Measurements from ENCODE around the gene AQP2.

The AQP2 gene

GRCh38 chr12:49980501-49981349, 30.2 kb downstream of the AQP2 start:
- no peak for TF ChIP-seq REST (IDR thresholded peaks at IDR 0.05; ENCODE audit: insufficient read depth in 1 of 2, low read depth in 2 of 2, low read length in 2 of 2)
- TF ChIP-seq TAF1 (IDR thresholded peaks at IDR 0.05; ENCODE audit: borderline replicate concordance, insufficient read depth, low read length) = no peak
- no peak for TF ChIP-seq SIN3A (IDR thresholded peaks at IDR 0.05; ENCODE audit: borderline replicate concordance, insufficient read depth, low read length)
- TF ChIP-seq FOXP2 (optimal IDR thresholded peaks at IDR 0.05; ENCODE audit: borderline replicate concordance, extremely low read depth, extremely low read length, insufficient read depth) = no peak
- no peak for TF ChIP-seq POLR2AphosphoS5 (IDR thresholded peaks at IDR 0.05; ENCODE audit: low read depth, low read length)

- TF ChIP-seq TAF1 (IDR thresholded peaks at IDR 0.05; ENCODE audit: borderline replicate concordance, insufficient read depth, low read length) (no peak), SIN3A (IDR thresholded peaks at IDR 0.05; ENCODE audit: borderline replicate concordance, insufficient read depth, low read length) (no peak), POLR2AphosphoS5 (IDR thresholded peaks at IDR 0.05; ENCODE audit: low read depth, low read length) (no peak), FOXP2 (optimal IDR thresholded peaks at IDR 0.05; ENCODE audit: borderline replicate concordance, extremely low read depth, extremely low read length, insufficient read depth) (no peak), REST (IDR thresholded peaks at IDR 0.05; ENCODE audit: insufficient read depth in 1 of 2, low read depth in 2 of 2, low read length in 2 of 2) (no peak)
Observed at GRCh38 chr12:49982246-49983087, 31.9 kb downstream of the AQP2 start.

- TF ChIP-seq FOXP2 (optimal IDR thresholded peaks at IDR 0.05; ENCODE audit: borderline replicate concordance, extremely low read depth, extremely low read length, insufficient read depth) = no peak
- peak in 1 of 2 experiments; percentile 17; a peak in 1 of 4 replicates for TF ChIP-seq REST (IDR thresholded peaks at IDR 0.05; ENCODE audit: insufficient read depth in 1 of 2, low read depth in 2 of 2, low read length in 2 of 2)
- TF ChIP-seq SIN3A (IDR thresholded peaks at IDR 0.05; ENCODE audit: borderline replicate concordance, insufficient read depth, low read length) = peak; percentile 74; the same call in 1 of the 2 replicates
- TF ChIP-seq TAF1 (IDR thresholded peaks at IDR 0.05; ENCODE audit: borderline replicate concordance, insufficient read depth, low read length) = no peak
Observed at GRCh38 chr12:49983892-49984291, 33.4 kb downstream of the AQP2 start.

- TF ChIP-seq FOXP2 (optimal IDR thresholded peaks at IDR 0.05; ENCODE audit: borderline replicate concordance, extremely low read depth, extremely low read length, insufficient read depth) (no peak), SIN3A (IDR thresholded peaks at IDR 0.05; ENCODE audit: borderline replicate concordance, insufficient read depth, low read length) (no peak), TAF1 (IDR thresholded peaks at IDR 0.05; ENCODE audit: borderline replicate concordance, insufficient read depth, low read length) (no peak), POLR2AphosphoS5 (IDR thresholded peaks at IDR 0.05; ENCODE audit: low read depth, low read length) (no peak), REST (IDR thresholded peaks at IDR 0.05; ENCODE audit: insufficient read depth in 1 of 2, low read depth in 2 of 2, low read length in 2 of 2) (no peak)
Observed at GRCh38 chr12:49984476-49985359, 34.2 kb downstream of the AQP2 start.

Data from PFSK-1 (cell line).